Gastrocnemius medialis (tissue), 4 donors: Measurements from ENCODE around the gene RUFY2. TPM values are rescaled to one million over a fixed set of nuclear protein-coding genes. Genes with fewer than 3 reads are reported as not detected.
A peak's percentile ranks its signal among the peaks of the same experiment; 100 is the strongest.
"Not testable (repeated sequence)": the region's sequence is repeated elsewhere in the genome, so short reads cannot be mapped to it uniquely, and the experiment has no call there.

Experiments
- ATAC-seq, 2 donors: fragments of 150-250 bp; one replicate each; pipeline ENCODE4 v1.9.1; 2016
- DNase-seq, 2 donors: peaks; one replicate each; pipeline ENCODE4 v3.0.0-alpha.2; 2019
- H3K27ac ChIP-seq, 4 donors: fragments of 200-600 bp; sonication (generic); 1 replicate in 1 of 4; 2 replicates in 3 of 4; pipeline ENCODE4 v1.5.1; 2016 to 2018; ENCODE audit warnings: mild to moderate bottlenecking in 2 of 4, moderate library complexity in 1 of 4
- H3K27me3 ChIP-seq, 3 donors: fragments of 200-600 bp; sonication (generic) in 2 of 3; 1 replicate in 1 of 3; 2 replicates in 2 of 3; pipeline versions ENCODE4 v1.5.1 to v1.6.0; 2016 to 2019; ENCODE audit warnings: mild to moderate bottlenecking in 1 of 3, moderate library complexity in 1 of 3
- H3K36me3 ChIP-seq, 2 donors: fragments of 200-600 bp; sonication (generic) in 1 of 2; one replicate each; pipeline ENCODE4 v1.5.1; 2017 to 2018
- H3K4me1 ChIP-seq, 2 donors: fragments of 200-600 bp; sonication (generic) in 1 of 2; one replicate each; pipeline ENCODE4 v1.5.1; 2016 to 2017; ENCODE audit warnings: mild to moderate bottlenecking in 2 of 2
- H3K4me3 ChIP-seq, 4 donors: fragments of 200-600 bp; sonication (generic) in 3 of 4; 1 replicate in 1 of 4; 2 replicates in 3 of 4; pipeline ENCODE4 v1.5.1; 2016 to 2019; ENCODE audit warnings: mild to moderate bottlenecking in 2 of 4
- H3K9me3 ChIP-seq, 3 donors: fragments of 200-600 bp; sonication (generic) in 2 of 3; 1 replicate in 1 of 3; 2 replicates in 2 of 3; pipeline ENCODE4 v1.5.1; 2016 to 2019
- CTCF ChIP-seq, 5 experiments: fragments of 450-650 bp in 3 of 5; fragments of 200-600 bp in 2 of 5; sonication (generic) in 2 of 5; IDR thresholded peaks in 4 of 5; conservative IDR thresholded peaks in 1 of 5; 1 replicate in 4 of 5; 2 replicates in 1 of 5; pipeline ENCODE4 v1.5.1; 2016 to 2019; ENCODE audit warnings: antibody characterized with exemption in 5 of 5, mild to moderate bottlenecking in 3 of 5, moderate library complexity in 3 of 5
- POLR2A ChIP-seq, 2 donors: fragments of 450-650 bp; IDR thresholded peaks; one replicate each; pipeline ENCODE4 v1.6.1; 2017; ENCODE audit warnings: antibody characterized with exemption in 2 of 2, mild to moderate bottlenecking in 2 of 2, moderate library complexity in 2 of 2
- in situ Hi-C, 4 donors: fragments of 200-750 bp; cut with MboI; loops; one replicate each; pipeline versions ENCODE4 v1.15.0 to v1.8.0; 2017; ENCODE audit warnings: low sequenced_read_pairs in 4 of 4
- intact Hi-C: fragments of 100-400 bp; cut with DNase I; formaldehyde crosslinking; loops from one replicate; pipeline ENCODE4 v1.15.1; 2023; ENCODE audit warnings: low total_unique reads
- total RNA-seq, 4 donors: library from RNA; depleted of rRNA; stranded (reverse); fragments of >200 nt; gene quantifications; one replicate each; pipeline versions ENCODE4 v1.1.0 to v1.2.3, GENCODE V29; 2016

The RUFY2 gene
- total RNA-seq, 4 donors from 2014 or later, result 8.9 to 15.7 (median 11.7) TPM

DNA sequence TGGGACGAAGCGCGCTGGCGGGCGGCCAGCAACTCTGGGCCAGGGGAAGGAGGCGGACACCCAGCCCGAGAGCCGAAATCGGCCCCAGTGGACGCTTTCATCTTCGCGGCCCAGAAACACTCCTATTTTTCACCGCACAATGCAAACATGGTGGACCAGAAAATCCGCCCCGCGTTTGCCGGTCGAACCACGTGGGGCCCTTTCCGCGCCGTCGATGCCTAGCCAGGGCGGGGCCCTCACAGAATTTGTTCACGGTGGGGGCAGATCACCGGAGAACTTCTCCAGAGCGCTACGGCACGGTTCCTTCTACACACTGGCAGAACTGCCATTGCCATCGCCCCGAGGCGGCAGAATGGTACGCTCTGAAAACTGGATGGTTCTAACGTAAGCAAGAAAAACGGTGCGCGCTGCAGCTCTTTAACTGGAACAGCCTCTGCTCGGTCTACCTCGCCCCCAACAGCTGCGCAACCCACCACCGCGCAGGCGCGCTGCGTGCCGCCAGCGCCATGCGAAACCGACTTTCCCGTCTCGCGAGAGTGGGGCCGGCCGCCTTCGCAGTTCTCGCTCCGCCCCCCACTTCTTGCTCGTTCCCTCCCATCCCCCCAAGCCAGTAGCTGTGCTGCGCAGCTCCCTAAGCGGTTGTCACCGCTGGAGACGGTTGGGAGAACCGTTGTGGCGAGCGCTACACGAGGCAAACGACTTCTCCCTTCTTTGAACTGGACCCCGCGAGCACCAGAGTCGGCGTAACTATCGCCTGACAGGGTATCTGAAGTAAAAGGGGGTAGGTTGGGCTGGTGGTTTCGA, 75.4 kb downstream of the RUFY2 start, which contains the start of gene HNRNPH3:
Gene HNRNPH3 (plus strand): TSS at position 610 of the 804 bp plus-strand sequence. CDS start 5,158 bp downstream, outside the sequence.
- intact Hi-C loops, result loop anchor here (1.0 to 10.0 kb wide), 8 partner anchors 76 to 667 kb away; partner anchors contain the start of genes CCAR1, HERC4, RUFY2 and SIRT1
- peak; percentile 81 to 83 for ATAC-seq
- H3K9me3 ChIP-seq, result no peaks in the 10 kb centered on the region
- in situ Hi-C loops, result loop anchor here in 2 of 4 donors (25.0 kb wide), 2 partner anchors 269 to 444 kb away; partner anchors contain the start of gene SIRT1 (in 1 of the 2)
- TF ChIP-seq CTCF (IDR thresholded peaks at IDR 0.05 in 4 of 5, conservative IDR thresholded peaks at IDR 0.05 in 1 of 5) (peak in 3 of 5 experiments; percentile 6 to 17 (median 8)), POLR2A (IDR thresholded peaks at IDR 0.05) (peak; percentile 100)
- H3K27me3 ChIP-seq, result no peaks in the 10 kb centered on the region
- peaks cover 44 to 51% of the 10 kb centered on the region in 2 donors for H3K4me1 ChIP-seq
- peak; percentile 98 for DNase-seq
- peak within 1 kb of the TSS; percentile 94 to 98 (median 97) for H3K4me3 ChIP-seq
- H3K36me3 ChIP-seq, result no peaks in the 10 kb centered on the region
- peak within 1 kb of the TSS; percentile 99 to 100 (median 100) for H3K27ac ChIP-seq

- ATAC-seq, result no peak
- in situ Hi-C loops, result loop anchor here in 2 of 4 donors (25.0 kb wide), 2 partner anchors 269 to 444 kb away; partner anchors contain the start of gene SIRT1 (in 1 of the 2)
- Histone ChIP-seq H3K9me3 (no peaks in the 10 kb centered on the region), H3K27ac (peak overlapping the region; percentile 99 to 100 (median 100)), H3K4me3 (peak overlapping the region; percentile 94 to 98 (median 97)), H3K36me3 (no peaks in the 10 kb centered on the region), H3K4me1 (peaks cover 37 to 44% of the 10 kb centered on the region in 2 donors), H3K27me3 (no peaks in the 10 kb centered on the region)
- DNase-seq, result peak in 1 of 2 donors; percentile 33
- intact Hi-C loops, result loop anchor here (1.0 to 10.0 kb wide), 6 partner anchors 76 to 666 kb away; partner anchors contain the start of genes CCAR1, RUFY2, SIRT1 and SLC25A16
- TF ChIP-seq POLR2A (IDR thresholded peaks at IDR 0.05) (no peak), CTCF (IDR thresholded peaks at IDR 0.05 in 4 of 5, conservative IDR thresholded peaks at IDR 0.05 in 1 of 5) (no peak)
These were observed 76.1 kb downstream of the RUFY2 start for GRCh38 chr10:68330852-68331454.

- Histone ChIP-seq H3K4me3 (no peak overlapping the region), H3K27ac (peak overlapping the region; percentile 73 to 100 (median 99)), H3K27me3 (no peaks in the 10 kb centered on the region), H3K4me1 (peaks cover 22 to 29% of the 10 kb centered on the region in 2 donors), H3K9me3 (no peaks in the 10 kb centered on the region), H3K36me3 (no peaks in the 10 kb centered on the region)
- in situ Hi-C loops, result loop anchor here in 3 of 4 donors (10.0 to 25.0 kb wide), 3 partner anchors 255 to 442 kb away; partner anchors contain the start of genes HERC4 (in 2 of the 3) and SIRT1 (in 1 of the 3)
- intact Hi-C loops, result no loop called here
- no peak for DNase-seq
- no peak for ATAC-seq
- no peak for TF ChIP-seq CTCF (IDR thresholded peaks at IDR 0.05 in 4 of 5, conservative IDR thresholded peaks at IDR 0.05 in 1 of 5)
- TF ChIP-seq POLR2A (IDR thresholded peaks at IDR 0.05), result no peak
These were observed 77.6 kb downstream of the RUFY2 start for GRCh38 chr10:68329506-68329861.

DNA sequence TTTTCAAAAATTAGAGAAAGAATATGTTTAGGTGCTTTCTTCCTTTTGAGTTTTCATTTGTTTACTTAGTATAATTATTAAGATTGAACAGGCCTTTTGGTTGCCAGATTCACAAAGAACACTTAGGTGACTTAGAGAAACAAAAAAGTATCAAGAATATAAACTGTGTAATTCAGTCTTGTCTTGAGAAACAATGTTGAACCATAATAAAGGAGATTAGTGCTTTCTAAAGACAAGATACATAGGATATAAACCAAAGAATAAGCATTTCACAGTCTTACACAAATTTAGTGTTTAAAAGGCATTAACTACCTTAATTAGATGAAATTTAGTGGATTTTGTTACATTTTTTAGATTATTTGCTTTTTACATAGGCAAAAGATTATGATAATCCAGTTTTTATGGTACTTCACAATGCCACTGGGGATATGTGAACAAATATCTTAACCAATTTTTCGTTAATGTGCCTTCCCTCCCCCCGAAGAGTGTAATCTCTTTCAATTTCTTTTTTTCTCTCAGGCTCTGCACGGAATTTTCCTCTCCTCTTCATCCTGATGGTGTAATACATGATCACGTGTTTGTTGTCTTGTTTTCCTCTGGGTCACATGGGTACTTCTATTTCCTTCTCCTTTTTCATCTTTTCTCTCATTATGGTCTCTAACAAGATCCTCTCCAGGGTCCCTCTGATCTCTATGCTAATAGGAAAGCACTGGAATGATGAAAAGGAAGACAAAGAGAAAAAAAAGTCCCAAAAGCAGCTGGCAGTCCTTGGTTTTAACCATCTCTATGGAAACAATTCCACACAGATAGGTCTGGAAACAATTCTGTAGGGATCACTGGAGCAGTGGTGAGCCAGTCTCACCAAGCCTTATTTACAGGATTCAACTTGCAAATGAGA, 78.9 kb downstream of the RUFY2 start:
- intact Hi-C loops (no loop called here), in situ Hi-C loops (loop anchor here in 3 of 4 donors (10.0 to 25.0 kb wide), 3 partner anchors 253 to 441 kb away; partner anchors contain the start of genes HERC4 (in 2 of the 3) and SIRT1 (in 1 of the 3))
- peaks cover 14 to 21% of the 10 kb centered on the region in 2 donors for H3K4me1 ChIP-seq
- peak overlapping the region; percentile 26 to 36 (median 34) for H3K4me3 ChIP-seq
- H3K27ac ChIP-seq, result peak overlapping the region; percentile 73 to 100 (median 99)
- peak; percentile 13 to 19 for ATAC-seq
- DNase-seq, result no peak
- H3K36me3 ChIP-seq, result no peaks in the 10 kb centered on the region
- no peaks in the 10 kb centered on the region for H3K27me3 ChIP-seq
- no peaks in the 10 kb centered on the region for H3K9me3 ChIP-seq
- peak in 1 of 2 donors; percentile 8 for TF ChIP-seq POLR2A (IDR thresholded peaks at IDR 0.05)
- TF ChIP-seq CTCF (IDR thresholded peaks at IDR 0.05 in 4 of 5, conservative IDR thresholded peaks at IDR 0.05 in 1 of 5), result no peak

DNA sequence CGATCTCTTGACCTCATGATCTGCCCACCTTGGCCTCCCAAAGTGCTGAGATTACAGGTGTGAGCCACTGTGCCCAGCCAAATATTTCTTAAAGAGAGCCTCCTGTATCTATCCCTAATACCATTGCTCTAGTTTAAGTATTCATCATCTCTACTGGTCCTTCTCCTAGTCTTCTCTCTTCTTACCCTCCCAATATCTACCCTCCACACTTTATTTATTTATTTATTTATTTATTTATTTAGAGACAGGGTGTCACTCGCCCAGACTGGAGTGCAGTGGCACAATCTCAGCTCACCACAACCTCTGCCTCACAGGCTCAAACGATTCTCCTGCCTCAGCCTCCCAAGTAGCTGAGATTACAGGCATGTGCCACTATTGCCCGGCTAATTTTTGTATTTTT, 82.7 kb downstream of the RUFY2 start:
- in situ Hi-C loops, result loop anchor here (10.0 to 25.0 kb wide), 2 partner anchors 250 to 462 kb away; partner anchors contain the start of gene HERC4 (in 2 of the 4)
- H3K27me3 ChIP-seq, H3K36me3 ChIP-seq, H3K9me3 ChIP-seq, H3K4me3 ChIP-seq, DNase-seq, intact Hi-C loops, ATAC-seq, H3K27ac ChIP-seq: not testable (repeated sequence)
- H3K4me1 ChIP-seq, result peaks cover 14 to 17% of the 10 kb centered on the region in 2 donors
